ENCODE results near the gene ALLC.

DNA sequence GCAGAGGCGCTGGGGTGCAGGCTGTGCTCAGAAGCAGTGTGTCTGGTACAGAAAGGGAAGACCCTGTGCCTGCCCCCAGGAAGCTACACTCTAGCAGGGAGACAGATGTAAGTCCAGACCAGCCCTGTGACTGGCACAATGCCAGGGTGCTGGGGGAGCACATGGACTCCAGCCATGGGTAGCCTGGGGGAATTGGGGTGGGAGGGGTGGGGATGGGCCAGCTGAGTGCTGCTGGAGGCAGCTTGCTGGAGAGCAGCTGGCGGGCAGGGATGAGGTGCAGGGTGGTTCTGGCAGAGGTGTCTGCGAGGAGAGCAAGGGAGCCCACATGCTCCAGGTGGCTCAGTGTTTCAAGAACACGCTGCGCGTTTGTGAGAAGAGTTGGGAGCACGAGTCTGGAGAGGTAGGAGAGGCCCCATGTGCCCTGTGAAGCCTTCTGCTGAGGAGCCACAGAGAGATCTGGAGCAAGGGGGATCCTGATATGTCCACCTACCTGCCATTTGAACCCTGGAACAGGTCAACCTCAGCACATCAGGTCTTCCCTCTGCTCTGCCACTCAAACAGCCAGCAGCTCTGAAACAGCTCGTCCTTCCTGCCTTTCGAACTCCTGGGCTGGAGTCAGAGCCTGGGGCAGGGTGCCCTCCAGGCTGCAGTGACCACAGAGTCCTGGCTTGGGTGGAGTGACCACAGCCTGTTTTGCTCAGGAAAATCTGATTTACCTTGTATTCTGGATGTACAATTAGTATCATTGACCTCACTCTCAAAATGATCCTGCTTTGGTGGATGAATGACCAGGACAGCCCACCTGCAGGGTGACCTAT is 15.1 kb downstream of the ALLC start:
- TF ChIP-seq, protein P1, sequence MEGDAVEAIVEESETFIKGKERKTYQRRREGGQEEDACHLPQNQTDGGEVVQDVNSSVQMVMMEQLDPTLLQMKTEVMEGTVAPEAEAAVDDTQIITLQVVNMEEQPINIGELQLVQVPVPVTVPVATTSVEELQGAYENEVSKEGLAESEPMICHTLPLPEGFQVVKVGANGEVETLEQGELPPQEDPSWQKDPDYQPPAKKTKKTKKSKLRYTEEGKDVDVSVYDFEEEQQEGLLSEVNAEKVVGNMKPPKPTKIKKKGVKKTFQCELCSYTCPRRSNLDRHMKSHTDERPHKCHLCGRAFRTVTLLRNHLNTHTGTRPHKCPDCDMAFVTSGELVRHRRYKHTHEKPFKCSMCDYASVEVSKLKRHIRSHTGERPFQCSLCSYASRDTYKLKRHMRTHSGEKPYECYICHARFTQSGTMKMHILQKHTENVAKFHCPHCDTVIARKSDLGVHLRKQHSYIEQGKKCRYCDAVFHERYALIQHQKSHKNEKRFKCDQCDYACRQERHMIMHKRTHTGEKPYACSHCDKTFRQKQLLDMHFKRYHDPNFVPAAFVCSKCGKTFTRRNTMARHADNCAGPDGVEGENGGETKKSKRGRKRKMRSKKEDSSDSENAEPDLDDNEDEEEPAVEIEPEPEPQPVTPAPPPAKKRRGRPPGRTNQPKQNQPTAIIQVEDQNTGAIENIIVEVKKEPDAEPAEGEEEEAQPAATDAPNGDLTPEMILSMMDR (IDR thresholded peaks at IDR 0.05; ENCODE audit: insufficient read depth, low read length, poor library complexity, severe bottlenecking) = no peak
- TF ChIP-seq EZH2phosphoT487 (conservative IDR thresholded peaks at IDR 0.05; ENCODE audit: low read length) = no peak
